ENCODE measurements around the gene DLK1.

- TF ChIP-seq POLR2AphosphoS5 (IDR thresholded peaks at IDR 0.05; ENCODE audit: borderline replicate concordance, low read depth, low read length) (no peak), EZH2 (IDR thresholded peaks at IDR 0.05) (no peak), FOXP2 (optimal IDR thresholded peaks at IDR 0.05; ENCODE audit: control extremely low read depth, extremely low read length, insufficient read depth) (no peak)
These were observed 7.6 kb downstream of the DLK1 start for GRCh38 chr14:100734031-100734990.

All from SK-N-MC (cell line).